CD14-positive monocyte (primary cell): Measurements from ENCODE around the gene PIAS4. TPM values are rescaled to one million over a fixed set of nuclear protein-coding genes. Genes with fewer than 3 reads are reported as not detected.

Source experiments
- DNase-seq, 3 donors: peaks; one replicate each; pipeline ENCODE4 v3.0.0-alpha.2; 2011 to 2022
- H2AFZ ChIP-seq: 2 replicates; pipeline ENCODE4 v1.6.0; 2012; ENCODE audit warnings: mild to moderate bottlenecking, low read depth, low read length, inconsistent platforms; ENCODE audit not compliant: insufficient read depth, poor library complexity, severe bottlenecking
- H3K27ac ChIP-seq, 2 donors: 1 replicate in 1 of 2; 2 replicates in 1 of 2; pipeline ENCODE4 v1.5.1; 2012 to 2013; ENCODE audit warnings: low read length in 2 of 2, control low read depth in 1 of 2, inconsistent platforms in 1 of 2, low read depth in 1 of 2, mild to moderate bottlenecking in 1 of 2
- H3K27me3 ChIP-seq, 2 donors: one replicate each; pipeline versions ENCODE4 v1.6.0 to v1.6.1; 2011 to 2013; ENCODE audit warnings: low read length in 2 of 2; ENCODE audit not compliant: control insufficient read depth in 2 of 2, insufficient read depth in 2 of 2
- H3K36me3 ChIP-seq, 2 donors: replicated peaks in 1 of 2; 1 replicate in 1 of 2; 2 replicates in 1 of 2; pipeline versions ENCODE4 v1.5.1 to v1.6.1; 2012 to 2013; ENCODE audit warnings: low read length in 2 of 2, control low read depth in 1 of 2, inconsistent platforms in 1 of 2, mild to moderate bottlenecking in 1 of 2; ENCODE audit not compliant: insufficient read depth in 2 of 2, control insufficient read depth in 1 of 2
- H3K4me1 ChIP-seq, 2 donors: 1 replicate in 1 of 2; 2 replicates in 1 of 2; pipeline versions ENCODE4 v1.5.1 to v1.6.1; 2012 to 2013; ENCODE audit warnings: low read length in 2 of 2, control low read depth in 1 of 2, inconsistent platforms in 1 of 2, mild to moderate bottlenecking in 1 of 2, moderate library complexity in 1 of 2; ENCODE audit not compliant: insufficient read depth in 2 of 2, control insufficient read depth in 1 of 2
- H3K4me2 ChIP-seq: replicated peaks from 2 replicates; pipeline ENCODE3; 2012; ENCODE audit warnings: low read length, moderate library complexity, mild to moderate bottlenecking; ENCODE audit not compliant: poor library complexity, severe bottlenecking; ENCODE audit errors: extremely low read depth
- H3K4me3 ChIP-seq, 3 experiments: fragments of 200-600 bp in 1 of 3; sonication (generic) in 1 of 3; replicated peaks in 1 of 3; 1 replicate in 2 of 3; 2 replicates in 1 of 3; pipeline ENCODE4 v1.5.1; 2011 to 2013; ENCODE audit warnings: low read length in 3 of 3, mild to moderate bottlenecking in 3 of 3, control low read depth in 2 of 3, low read depth in 2 of 3, inconsistent platforms in 1 of 3, moderate library complexity in 1 of 3
- H3K79me2 ChIP-seq: 2 replicates; pipeline ENCODE4 v1.6.0; 2012; ENCODE audit warnings: mild to moderate bottlenecking, control low read depth, inconsistent platforms, low read length, moderate library complexity; ENCODE audit not compliant: insufficient read depth
- H3K9ac ChIP-seq: 2 replicates; pipeline ENCODE4 v1.6.0; 2017; ENCODE audit warnings: low read length, mild to moderate bottlenecking; ENCODE audit not compliant: insufficient read depth, poor library complexity, severe bottlenecking
- H3K9me3 ChIP-seq, 2 donors: replicated peaks in 1 of 2; 1 replicate in 1 of 2; 2 replicates in 1 of 2; pipeline versions ENCODE4 v1.5.1 to v1.6.1; 2012 to 2013; ENCODE audit warnings: low read length in 2 of 2, control low read depth in 1 of 2; ENCODE audit not compliant: control insufficient read depth in 1 of 2, insufficient read depth in 1 of 2
- H4K20me1 ChIP-seq: 2 replicates; pipeline ENCODE4 v1.6.0; 2012; ENCODE audit warnings: mild to moderate bottlenecking, low read length, control low read depth, moderate library complexity; ENCODE audit not compliant: insufficient read depth
- H3K27ac Mint-ChIP-seq, 7 donors: one replicate each; pipeline ENCODE4 v1.8.0; 2020; ENCODE audit warnings: mild to moderate bottlenecking in 7 of 7, mixed read lengths in 7 of 7, moderate library complexity in 6 of 7, inconsistent platforms in 2 of 7
- H3K27me3 Mint-ChIP-seq, 3 donors: one replicate each; pipeline ENCODE4 v1.8.0; 2021 to 2022; ENCODE audit warnings: low read depth in 3 of 3, mild to moderate bottlenecking in 3 of 3, mixed read lengths in 3 of 3, moderate library complexity in 3 of 3, inconsistent platforms in 1 of 3
- H3K36me3 Mint-ChIP-seq, 2 donors: one replicate each; pipeline ENCODE4 v1.8.0; 2020; ENCODE audit warnings: mixed read lengths in 2 of 2, inconsistent platforms in 1 of 2, mild to moderate bottlenecking in 1 of 2
- H3K4me1 Mint-ChIP-seq: one replicate; pipeline ENCODE4 v1.8.0; 2020; ENCODE audit warnings: mild to moderate bottlenecking, mixed read lengths
- H3K4me3 Mint-ChIP-seq, 2 donors: one replicate each; pipeline ENCODE4 v1.8.0; 2020; ENCODE audit warnings: mild to moderate bottlenecking in 2 of 2, mixed read lengths in 2 of 2, moderate library complexity in 1 of 2
- H3K9me3 Mint-ChIP-seq, 7 donors: one replicate each; pipeline ENCODE4 v1.8.0; 2020 to 2022; ENCODE audit warnings: mixed read lengths in 7 of 7, mild to moderate bottlenecking in 6 of 7, moderate library complexity in 6 of 7, inconsistent platforms in 2 of 7
- CTCF ChIP-seq: fragments of 200-600 bp; IDR thresholded peaks from one replicate; pipeline ENCODE4 v1.8.0; 2022; ENCODE audit warnings: antibody characterized with exemption, mild to moderate bottlenecking
- WGBS: methylation state at CpG from one replicate; pipeline ENCODE4 v1.1.5; 2013; ENCODE audit warnings: missing lambda C conversion rate; ENCODE audit not compliant: insufficient coverage; 5-methylcytosine and 5-hydroxymethylcytosine counted together
- intact Hi-C, 2 donors: fragments of 100-400 bp; cut with micrococcal nuclease; formaldehyde crosslinking; loops; one replicate each; pipeline versions ENCODE4 v1.15.0 to v1.15.1; 2023
- polyA plus RNA-seq, 3 donors: library from polyadenylated mRNA; depleted of rRNA in 1 of 3; unstranded in 2 of 3; stranded (reverse) in 1 of 3; fragments of 300-500 nt in 2 of 3; fragments of >200 nt in 1 of 3; fragmentation: Illumina TruSeq in 2 of 3; gene quantifications; 1 replicate in 2 of 3; 2 replicates in 1 of 3; pipeline ENCODE4 v1.2.3, GENCODE V29; 2012 to 2021

The PIAS4 gene
- polyA plus RNA-seq, 3 donors, result 2.3 to 8.1 (median 5.9) TPM

- H3K4me3 Mint-ChIP-seq, result no peak overlapping the region
- TF ChIP-seq CTCF, result no peak
- Histone ChIP-seq H3K4me2 (no peak overlapping the region), H3K36me3 (peaks cover 44 to 63% of the 10 kb centered on the region in 2 donors), H3K9me3 (no peaks in the 10 kb centered on the region), H4K20me1 (peaks cover 93% of the 10 kb centered on the region), H3K27me3 (no peaks in the 10 kb centered on the region), H3K4me3 (no peak overlapping the region), H3K79me2 (peaks cover 91% of the 10 kb centered on the region), H3K4me1 (peaks cover 12 to 31% of the 10 kb centered on the region in 2 donors), H3K27ac (no peak overlapping the region), H2AFZ (no peak overlapping the region), H3K9ac (no peak overlapping the region)
- peaks cover 26 to 59% of the 10 kb centered on the region in 2 donors for H3K36me3 Mint-ChIP-seq
- peaks cover 35% of the 10 kb centered on the region for H3K4me1 Mint-ChIP-seq
- intact Hi-C loops, result no loop called here
- peak in 1 of 3 donors; percentile 5 for DNase-seq
- H3K9me3 Mint-ChIP-seq, result peaks cover 0 to 2% (median 0%) of the 10 kb centered on the region in 7 donors
- H3K27ac Mint-ChIP-seq, result peak overlapping the region in 1 of 7 donors; percentile 26
- 95% methylated on average over 21 of the region's 27 CpGs for WGBS
- H3K27me3 Mint-ChIP-seq, result peaks cover 0 to 1% (median 0%) of the 10 kb centered on the region in 3 donors
Measured at GRCh38 chr19:4012092-4012974, 4.8 kb downstream of the PIAS4 start.

DNA sequence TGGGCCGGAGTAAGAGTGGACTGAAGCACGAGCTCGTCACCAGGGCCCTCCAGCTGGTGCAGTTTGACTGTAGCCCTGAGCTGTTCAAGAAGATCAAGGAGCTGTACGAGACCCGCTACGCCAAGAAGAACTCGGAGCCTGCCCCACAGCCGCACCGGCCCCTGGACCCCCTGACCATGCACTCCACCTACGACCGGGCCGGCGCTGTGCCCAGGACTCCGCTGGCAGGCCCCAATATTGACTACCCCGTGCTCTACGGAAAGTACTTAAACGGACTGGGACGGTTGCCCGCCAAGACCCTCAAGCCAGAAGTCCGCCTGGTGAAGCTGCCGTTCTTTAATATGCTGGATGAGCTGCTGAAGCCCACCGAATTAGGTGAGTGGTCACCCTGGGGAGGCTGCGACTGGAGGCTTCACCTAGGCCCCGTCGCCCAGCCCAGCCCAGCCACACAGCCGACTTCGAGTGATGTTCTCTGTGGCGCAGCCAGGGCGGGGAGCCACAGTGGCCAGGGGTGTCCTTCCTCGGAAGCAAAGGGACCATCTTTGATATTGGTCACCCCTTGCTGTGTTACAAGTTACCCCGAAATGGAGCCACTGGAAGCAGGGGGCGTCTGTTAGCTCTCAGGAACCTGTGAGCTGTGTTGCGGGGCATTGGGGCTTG is 5.6 kb downstream of the PIAS4 start:
- no peak for TF ChIP-seq CTCF
- H3K4me2 ChIP-seq, result no peak overlapping the region
- peaks cover 0 to 1% (median 0%) of the 10 kb centered on the region in 3 donors for H3K27me3 Mint-ChIP-seq
- peaks cover 9 to 29% of the 10 kb centered on the region in 2 donors for H3K4me1 ChIP-seq
- H3K27ac ChIP-seq, result no peak overlapping the region
- H4K20me1 ChIP-seq, result peaks cover 100% of the 10 kb centered on the region
- peaks cover 0 to 2% (median 0%) of the 10 kb centered on the region in 7 donors for H3K9me3 Mint-ChIP-seq
- H3K27ac Mint-ChIP-seq, result no peak overlapping the region
- no peak overlapping the region for H3K4me3 ChIP-seq
- no peak overlapping the region for H3K9ac ChIP-seq
- H3K79me2 ChIP-seq, result peaks cover 95% of the 10 kb centered on the region
- H3K9me3 ChIP-seq, result no peaks in the 10 kb centered on the region
- whole genome bisulfite sequencing, result 98% methylated on average over 32 of the region's 33 CpGs
- intact Hi-C loops, result no loop called here
- H3K4me1 Mint-ChIP-seq, result peaks cover 35% of the 10 kb centered on the region
- DNase-seq, result peak in 1 of 3 donors; percentile 2
- H3K36me3 ChIP-seq, result peaks cover 44 to 66% of the 10 kb centered on the region in 2 donors
- no peak overlapping the region for H3K4me3 Mint-ChIP-seq
- peaks cover 28 to 66% of the 10 kb centered on the region in 2 donors for H3K36me3 Mint-ChIP-seq
- H3K27me3 ChIP-seq, result no peaks in the 10 kb centered on the region
- no peak overlapping the region for H2AFZ ChIP-seq
